ENCODE measurements around the gene RAB44.

Gene RAB44

DNA sequence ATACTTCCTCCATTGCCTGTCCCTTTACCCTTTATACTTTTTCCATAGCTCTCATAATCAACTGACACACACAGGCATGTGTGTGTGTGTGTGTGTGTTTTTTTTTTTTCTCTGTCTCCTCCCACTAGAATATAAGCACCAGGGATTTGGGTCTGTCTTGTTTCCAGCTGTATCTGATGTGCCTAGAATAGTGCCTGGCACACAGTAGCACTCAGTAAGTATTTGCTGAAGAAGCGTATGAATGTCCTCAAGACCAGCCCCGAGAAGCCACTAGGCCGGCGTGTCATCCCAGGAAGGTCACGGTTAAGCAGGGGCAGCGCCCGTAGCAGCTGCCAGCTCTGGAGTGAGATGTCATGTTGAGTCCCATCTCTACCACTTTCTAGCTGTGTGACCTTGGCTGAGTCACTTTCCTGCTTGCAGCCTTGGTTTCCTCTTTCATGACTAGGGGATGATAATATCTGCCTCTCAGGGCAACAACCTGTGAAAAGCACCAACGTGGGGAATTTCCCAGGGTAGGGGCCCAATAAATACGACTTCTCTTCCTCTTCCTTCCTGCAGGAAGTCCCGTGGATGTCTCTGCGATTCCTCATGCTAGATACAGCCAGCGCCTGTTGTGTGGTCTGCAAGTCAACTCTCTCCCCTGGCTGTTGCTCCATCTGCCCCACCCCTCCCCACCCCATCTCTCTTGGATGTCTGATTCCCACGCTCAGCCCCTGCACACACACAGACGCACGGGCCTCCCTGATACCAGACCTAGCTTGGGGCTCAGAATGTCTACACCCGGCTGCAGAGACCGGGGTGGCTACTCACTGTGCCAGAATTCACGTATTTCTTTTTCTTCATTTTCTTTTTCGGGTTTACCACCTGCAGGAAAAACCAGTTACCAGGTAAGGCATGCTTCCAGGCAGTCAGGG is 58.1 kb downstream of the RAB44 start:
- Histone ChIP-seq H3K4me1 (ENCODE audit: control insufficient read depth, insufficient read depth, low read length, poor library complexity, severe bottlenecking) (no peaks in the 10 kb centered on the region), H3K4me3 (ENCODE audit: extremely low read depth, insufficient read depth, low read length, poor library complexity, severe bottlenecking) (no peak overlapping the region), H3K9me3 (ENCODE audit: control insufficient read depth, low read length) (no peaks in the 10 kb centered on the region), H3K36me3 (ENCODE audit: control insufficient read depth, insufficient read depth, low read length) (no peaks in the 10 kb centered on the region), H3K27ac (ENCODE audit: low read depth, low read length, severe bottlenecking) (no peak overlapping the region)
- WGBS, 2 experiments (ENCODE audit: insufficient coverage in 2 of 2) = 91 to 95% methylated on average over 19 of the region's 19 CpGs

DNA sequence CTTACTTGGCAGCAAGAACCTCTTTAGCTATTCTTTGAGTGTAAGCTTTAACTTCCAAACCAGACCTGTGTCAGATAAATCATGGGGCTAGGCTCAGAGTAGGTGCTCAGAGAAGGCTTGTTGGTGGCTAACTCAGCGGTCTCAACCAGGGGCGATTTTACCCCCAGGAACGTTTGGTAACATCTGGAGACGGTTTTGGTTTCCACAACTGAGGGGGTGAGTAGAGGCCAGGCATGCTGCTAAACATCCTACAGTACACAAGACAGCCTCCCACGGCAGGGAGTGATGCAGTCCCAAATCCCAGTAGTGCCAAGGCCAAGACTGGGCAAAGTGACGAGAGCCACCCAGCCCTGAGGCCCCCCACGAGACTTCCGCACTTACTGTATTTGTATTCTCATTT is 59.2 kb downstream of the RAB44 start:
- H3K36me3 ChIP-seq (ENCODE audit: control insufficient read depth, insufficient read depth, low read length) = no peaks in the 10 kb centered on the region
- WGBS, 2 experiments (ENCODE audit: insufficient coverage in 2 of 2) = 79 to 96% methylated on average over 3 to 6 of the region's 8 CpGs
- no peak overlapping the region for H3K27ac ChIP-seq (ENCODE audit: low read depth, low read length, severe bottlenecking)
- no peaks in the 10 kb centered on the region for H3K9me3 ChIP-seq (ENCODE audit: control insufficient read depth, low read length)
- no peaks in the 10 kb centered on the region for H3K4me1 ChIP-seq (ENCODE audit: control insufficient read depth, insufficient read depth, low read length, poor library complexity, severe bottlenecking)
- no peak overlapping the region for H3K4me3 ChIP-seq (ENCODE audit: extremely low read depth, insufficient read depth, low read length, poor library complexity, severe bottlenecking)

GRCh38 chr6:36757206-36757605 is 59.6 kb downstream of the RAB44 start:
- Histone ChIP-seq H3K9me3 (ENCODE audit: control insufficient read depth, low read length) (no peaks in the 10 kb centered on the region), H3K4me1 (ENCODE audit: control insufficient read depth, insufficient read depth, low read length, poor library complexity, severe bottlenecking) (no peaks in the 10 kb centered on the region), H3K27ac (ENCODE audit: low read depth, low read length, severe bottlenecking) (no peak overlapping the region), H3K4me3 (ENCODE audit: extremely low read depth, insufficient read depth, low read length, poor library complexity, severe bottlenecking) (no peak overlapping the region), H3K36me3 (ENCODE audit: control insufficient read depth, insufficient read depth, low read length) (no peaks in the 10 kb centered on the region)
- WGBS, 2 experiments (ENCODE audit: insufficient coverage in 2 of 2) = 72 to 100% methylated on average over 2 of the region's 4 CpGs

GRCh38 chr6:36757943-36758508 is 60.4 kb downstream of the RAB44 start:
- WGBS, 2 experiments (ENCODE audit: insufficient coverage in 2 of 2) = 76 to 96% methylated on average over 4 to 5 of the region's 6 CpGs
- Histone ChIP-seq H3K4me3 (ENCODE audit: extremely low read depth, insufficient read depth, low read length, poor library complexity, severe bottlenecking) (no peak overlapping the region), H3K36me3 (ENCODE audit: control insufficient read depth, insufficient read depth, low read length) (no peaks in the 10 kb centered on the region), H3K9me3 (ENCODE audit: control insufficient read depth, low read length) (no peaks in the 10 kb centered on the region), H3K4me1 (ENCODE audit: control insufficient read depth, insufficient read depth, low read length, poor library complexity, severe bottlenecking) (no peaks in the 10 kb centered on the region), H3K27ac (ENCODE audit: low read depth, low read length, severe bottlenecking) (no peak overlapping the region)

DNA sequence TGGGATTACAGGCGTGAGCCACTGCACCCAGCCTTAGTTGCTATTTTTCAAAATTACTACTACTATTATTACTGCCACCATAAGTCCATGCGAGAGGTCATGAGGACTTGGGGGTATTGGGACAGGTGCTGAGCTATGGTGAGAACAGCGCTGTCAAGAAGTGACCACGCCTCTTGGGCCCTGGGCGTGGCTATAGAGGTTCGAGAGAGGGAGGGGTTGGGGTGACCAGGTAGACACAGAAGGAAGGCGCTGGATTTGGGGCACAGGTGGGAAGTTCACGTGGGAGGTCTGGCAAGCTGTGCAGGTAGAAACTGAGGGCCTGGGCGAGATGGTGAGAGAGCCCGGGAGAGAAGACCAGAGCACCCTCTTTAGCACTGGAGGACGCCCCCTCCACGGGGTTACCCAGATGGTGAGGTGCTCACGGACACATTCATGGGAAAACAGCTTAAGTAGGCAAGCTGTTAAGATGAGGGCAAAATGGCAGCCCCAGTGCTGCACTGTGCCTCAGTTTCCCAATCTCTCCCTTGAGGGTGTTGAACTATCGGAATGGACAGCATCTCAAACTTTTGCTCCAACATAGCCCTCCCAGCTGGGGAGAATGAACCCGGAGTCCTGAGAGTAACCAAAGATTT is 61.0 kb downstream of the RAB44 start:
- H3K4me1 ChIP-seq (ENCODE audit: control insufficient read depth, insufficient read depth, low read length, poor library complexity, severe bottlenecking) = no peaks in the 10 kb centered on the region
- H3K9me3 ChIP-seq (ENCODE audit: control insufficient read depth, low read length) = no peaks in the 10 kb centered on the region
- no peak overlapping the region for H3K27ac ChIP-seq (ENCODE audit: low read depth, low read length, severe bottlenecking)
- H3K4me3 ChIP-seq (ENCODE audit: extremely low read depth, insufficient read depth, low read length, poor library complexity, severe bottlenecking) = no peak overlapping the region
- no peaks in the 10 kb centered on the region for H3K36me3 ChIP-seq (ENCODE audit: control insufficient read depth, insufficient read depth, low read length)
- 79 to 94% methylated on average over 12 to 13 of the region's 15 CpGs for WGBS, 2 experiments (ENCODE audit: insufficient coverage in 2 of 2)

GRCh38 chr6:36759148-36759759 is 61.6 kb downstream of the RAB44 start:
- H3K9me3 ChIP-seq (ENCODE audit: control insufficient read depth, low read length) = no peaks in the 10 kb centered on the region
- 14% methylated on average over 5 to 7 of the region's 8 CpGs for WGBS, 2 experiments (ENCODE audit: insufficient coverage in 2 of 2)
- no peaks in the 10 kb centered on the region for H3K36me3 ChIP-seq (ENCODE audit: control insufficient read depth, insufficient read depth, low read length)
- H3K27ac ChIP-seq (ENCODE audit: low read depth, low read length, severe bottlenecking) = no peak overlapping the region
- no peaks in the 10 kb centered on the region for H3K4me1 ChIP-seq (ENCODE audit: control insufficient read depth, insufficient read depth, low read length, poor library complexity, severe bottlenecking)
- H3K4me3 ChIP-seq (ENCODE audit: extremely low read depth, insufficient read depth, low read length, poor library complexity, severe bottlenecking) = no peak overlapping the region

- H3K9me3 ChIP-seq (ENCODE audit: control insufficient read depth, low read length) = no peaks in the 10 kb centered on the region
- no peak overlapping the region for H3K27ac ChIP-seq (ENCODE audit: low read depth, low read length, severe bottlenecking)
- H3K4me1 ChIP-seq (ENCODE audit: control insufficient read depth, insufficient read depth, low read length, poor library complexity, severe bottlenecking) = peaks cover 9% of the 10 kb centered on the region
- no peaks in the 10 kb centered on the region for H3K36me3 ChIP-seq (ENCODE audit: control insufficient read depth, insufficient read depth, low read length)
- WGBS, 2 experiments (ENCODE audit: insufficient coverage in 2 of 2) = 77 to 81% methylated on average over 7 to 10 of the region's 11 CpGs
- H3K4me3 ChIP-seq (ENCODE audit: extremely low read depth, insufficient read depth, low read length, poor library complexity, severe bottlenecking) = no peak overlapping the region
Observed at GRCh38 chr6:36760685-36761435, 63.2 kb downstream of the RAB44 start.

DNA sequence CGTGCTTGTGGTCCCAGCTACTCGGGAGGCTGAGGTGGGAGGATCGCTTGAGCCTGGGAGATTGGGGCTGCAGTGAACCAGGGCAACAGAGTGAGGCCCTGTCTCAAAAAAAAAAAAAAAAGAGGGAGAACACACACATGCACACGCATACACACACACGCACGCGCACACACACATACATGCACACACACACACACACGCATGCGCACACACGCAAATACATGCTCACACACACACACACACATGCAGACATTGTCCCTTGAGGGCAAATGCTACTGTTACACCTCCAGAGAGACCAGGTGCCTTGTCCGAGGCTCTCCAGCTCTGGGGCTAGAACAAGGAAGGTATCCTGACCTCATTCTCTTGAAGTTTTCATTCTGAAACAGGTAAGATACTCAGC is 64.5 kb downstream of the RAB44 start:
- Histone ChIP-seq H3K4me3 (ENCODE audit: extremely low read depth, insufficient read depth, low read length, poor library complexity, severe bottlenecking) (no peak overlapping the region), H3K9me3 (ENCODE audit: control insufficient read depth, low read length) (no peaks in the 10 kb centered on the region), H3K27ac (ENCODE audit: low read depth, low read length, severe bottlenecking) (no peak overlapping the region), H3K4me1 (ENCODE audit: control insufficient read depth, insufficient read depth, low read length, poor library complexity, severe bottlenecking) (peaks cover 11% of the 10 kb centered on the region), H3K36me3 (ENCODE audit: control insufficient read depth, insufficient read depth, low read length) (no peaks in the 10 kb centered on the region)
- 90 to 93% methylated on average over 4 to 7 of the region's 11 CpGs for WGBS, 2 experiments (ENCODE audit: insufficient coverage in 2 of 2)

GRCh38 chr6:36765190-36765589 is 67.6 kb downstream of the RAB44 start:
- Histone ChIP-seq H3K4me1 (ENCODE audit: control insufficient read depth, insufficient read depth, low read length, poor library complexity, severe bottlenecking) (peaks cover 24% of the 10 kb centered on the region), H3K9me3 (ENCODE audit: control insufficient read depth, low read length) (no peaks in the 10 kb centered on the region), H3K27ac (ENCODE audit: low read depth, low read length, severe bottlenecking) (no peak overlapping the region), H3K4me3 (ENCODE audit: extremely low read depth, insufficient read depth, low read length, poor library complexity, severe bottlenecking) (no peak overlapping the region), H3K36me3 (ENCODE audit: control insufficient read depth, insufficient read depth, low read length) (no peaks in the 10 kb centered on the region)
- WGBS, 2 experiments (ENCODE audit: insufficient coverage in 2 of 2) = 78 to 85% methylated on average over 8 to 9 of the region's 10 CpGs

Data from mesodermal cell (in vitro differentiated cells).